Suprapubic skin (tissue), 4 donors: ENCODE data around the gene TDRD9. TPM values are rescaled to one million over a fixed set of nuclear protein-coding genes. Genes with fewer than 3 reads are reported as not detected.

ENCODE experiments used
- DNase-seq, 2 donors: peaks; one replicate each; pipeline ENCODE4 v3.0.0-alpha.2; 2019; ENCODE audit warnings: low spot score in 2 of 2
- H3K27ac ChIP-seq: fragments of 200-600 bp; sonication (generic); one replicate; pipeline ENCODE4 v1.5.1; 2019
- H3K27me3 ChIP-seq: fragments of 200-600 bp; sonication (generic); one replicate; pipeline ENCODE4 v1.5.1; 2019
- H3K36me3 ChIP-seq: fragments of 200-600 bp; sonication (generic); one replicate; pipeline ENCODE4 v1.5.1; 2019
- H3K4me1 ChIP-seq: fragments of 200-600 bp; sonication (generic); one replicate; pipeline ENCODE4 v1.5.1; 2019
- H3K4me3 ChIP-seq: fragments of 200-600 bp; sonication (generic); one replicate; pipeline ENCODE4 v1.5.1; 2019; ENCODE audit warnings: mild to moderate bottlenecking
- H3K9me3 ChIP-seq: fragments of 200-600 bp; sonication (generic); one replicate; pipeline ENCODE4 v1.5.1; 2019
- EP300 ChIP-seq: sonication (generic); formaldehyde crosslinking; IDR thresholded peaks from one replicate; pipeline ENCODE4 v1.6.1; 2017; ENCODE audit warnings: antibody characterized with exemption
- POLR2A ChIP-seq, 2 donors: fragments of 450-650 bp; IDR thresholded peaks; one replicate each; pipeline ENCODE4 v1.6.1; 2017; ENCODE audit warnings: antibody characterized with exemption in 2 of 2, mild to moderate bottlenecking in 2 of 2, moderate library complexity in 2 of 2
- POLR2AphosphoS5 ChIP-seq, 3 donors: sonication (generic); formaldehyde crosslinking; IDR thresholded peaks; one replicate each; pipeline ENCODE4 v1.6.1; 2017; ENCODE audit warnings: antibody characterized with exemption in 3 of 3
- WGBS: methylation state at CpG from one replicate; pipeline ENCODE4 v1.1.5; 2018; 5-methylcytosine and 5-hydroxymethylcytosine counted together
- total RNA-seq, 4 donors: library from RNA; depleted of rRNA; stranded (reverse); fragments of >200 nt; gene quantifications; one replicate each; pipeline ENCODE4 v1.1.0, GENCODE V29; 2016
- TF ChIP-seq, protein P1 (sequence below), 2 donors: fragments of 200-600 bp in 1 of 2; fragments of 450-650 bp in 1 of 2; sonication (generic) in 1 of 2; IDR thresholded peaks; one replicate each; pipeline ENCODE4 v1.5.1; 2016 to 2019; ENCODE audit warnings: antibody characterized with exemption in 2 of 2, mild to moderate bottlenecking in 1 of 2, moderate library complexity in 1 of 2

TDRD9 gene
- total RNA-seq, 4 donors from 2014 or later, result 1.0 to 1.7 TPM; not detected in 2

DNA sequence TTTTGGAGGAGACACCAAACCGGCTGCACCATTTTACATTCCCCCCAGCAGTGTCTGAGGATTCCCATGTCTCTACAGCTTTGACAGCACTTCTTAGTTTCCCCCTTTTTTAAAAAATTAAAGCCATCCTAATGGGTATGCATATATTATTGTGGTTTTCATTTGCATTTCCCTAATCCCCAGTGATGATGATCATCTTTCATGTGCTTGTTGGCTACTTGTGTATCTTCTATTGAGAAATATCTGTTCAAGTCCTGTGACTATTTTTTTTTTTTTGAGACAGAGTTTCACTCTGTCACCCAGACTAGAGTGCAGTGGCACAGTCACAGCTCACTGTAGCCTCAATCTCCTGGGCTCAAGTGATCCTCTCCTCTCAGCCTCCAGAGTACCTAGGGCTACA is 134.0 kb downstream of the TDRD9 start:
- no peak overlapping the region for H3K4me3 ChIP-seq
- H3K36me3 ChIP-seq, result no peaks in the 10 kb centered on the region
- H3K4me1 ChIP-seq, result no peaks in the 10 kb centered on the region
- H3K27ac ChIP-seq, result no peak overlapping the region
- TF ChIP-seq, protein P1, sequence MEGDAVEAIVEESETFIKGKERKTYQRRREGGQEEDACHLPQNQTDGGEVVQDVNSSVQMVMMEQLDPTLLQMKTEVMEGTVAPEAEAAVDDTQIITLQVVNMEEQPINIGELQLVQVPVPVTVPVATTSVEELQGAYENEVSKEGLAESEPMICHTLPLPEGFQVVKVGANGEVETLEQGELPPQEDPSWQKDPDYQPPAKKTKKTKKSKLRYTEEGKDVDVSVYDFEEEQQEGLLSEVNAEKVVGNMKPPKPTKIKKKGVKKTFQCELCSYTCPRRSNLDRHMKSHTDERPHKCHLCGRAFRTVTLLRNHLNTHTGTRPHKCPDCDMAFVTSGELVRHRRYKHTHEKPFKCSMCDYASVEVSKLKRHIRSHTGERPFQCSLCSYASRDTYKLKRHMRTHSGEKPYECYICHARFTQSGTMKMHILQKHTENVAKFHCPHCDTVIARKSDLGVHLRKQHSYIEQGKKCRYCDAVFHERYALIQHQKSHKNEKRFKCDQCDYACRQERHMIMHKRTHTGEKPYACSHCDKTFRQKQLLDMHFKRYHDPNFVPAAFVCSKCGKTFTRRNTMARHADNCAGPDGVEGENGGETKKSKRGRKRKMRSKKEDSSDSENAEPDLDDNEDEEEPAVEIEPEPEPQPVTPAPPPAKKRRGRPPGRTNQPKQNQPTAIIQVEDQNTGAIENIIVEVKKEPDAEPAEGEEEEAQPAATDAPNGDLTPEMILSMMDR (IDR thresholded peaks at IDR 0.05), result no peak
- TF ChIP-seq EP300 (no peak), POLR2AphosphoS5 (IDR thresholded peaks at IDR 0.05) (no peak), POLR2A (IDR thresholded peaks at IDR 0.05) (no peak)
- 100% methylated on average over 1 of the region's 1 CpG for WGBS
- H3K9me3 ChIP-seq, result peaks cover 3% of the 10 kb centered on the region
- no peak for DNase-seq
- H3K27me3 ChIP-seq, result peaks cover 20% of the 10 kb centered on the region

DNA sequence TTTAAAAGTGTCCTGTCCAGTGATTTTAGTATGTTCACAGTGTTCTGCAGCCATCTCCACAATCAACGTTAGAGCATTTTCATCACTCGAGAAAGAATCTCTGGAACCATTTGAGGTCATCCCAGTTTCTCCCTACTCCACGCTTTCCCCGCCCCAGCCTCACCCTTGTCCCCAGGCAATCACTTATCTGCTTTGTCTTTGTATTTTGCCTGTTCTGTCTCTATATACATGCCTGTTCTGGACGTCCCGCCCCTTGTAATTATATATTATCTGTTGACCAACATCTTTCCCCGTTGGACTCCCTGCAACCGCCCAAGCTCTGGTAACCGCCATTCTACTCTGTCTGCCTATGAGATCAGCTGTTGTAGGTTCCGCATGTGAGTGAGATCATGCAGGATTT is 135.7 kb downstream of the TDRD9 start:
- Histone ChIP-seq H3K4me1 (no peaks in the 10 kb centered on the region), H3K27ac (no peak overlapping the region), H3K4me3 (no peak overlapping the region), H3K36me3 (no peaks in the 10 kb centered on the region), H3K27me3 (peaks cover 33% of the 10 kb centered on the region), H3K9me3 (peaks cover 3% of the 10 kb centered on the region)
- TF ChIP-seq POLR2A (IDR thresholded peaks at IDR 0.05), result no peak
- no peak for TF ChIP-seq POLR2AphosphoS5 (IDR thresholded peaks at IDR 0.05)
- TF ChIP-seq EP300, result no peak
- TF ChIP-seq, protein P1 (IDR thresholded peaks at IDR 0.05), result no peak
- WGBS, result 68% methylated on average over 9 of the region's 10 CpGs
- DNase-seq, result no peak

GRCh38 chr14:104066279-104066678 is 138.0 kb downstream of the TDRD9 start:
- Histone ChIP-seq H3K27ac (no peak overlapping the region), H3K4me3 (no peak overlapping the region), H3K27me3 (peaks cover 50% of the 10 kb centered on the region), H3K36me3 (no peaks in the 10 kb centered on the region), H3K4me1 (no peaks in the 10 kb centered on the region), H3K9me3 (peaks cover 3% of the 10 kb centered on the region)
- 87% methylated on average over 3 of the region's 5 CpGs for WGBS
- DNase-seq, result no peak
- TF ChIP-seq POLR2A (IDR thresholded peaks at IDR 0.05) (no peak), POLR2AphosphoS5 (IDR thresholded peaks at IDR 0.05) (no peak), EP300 (no peak)
- TF ChIP-seq, protein P1 (IDR thresholded peaks at IDR 0.05), result no peak

DNA sequence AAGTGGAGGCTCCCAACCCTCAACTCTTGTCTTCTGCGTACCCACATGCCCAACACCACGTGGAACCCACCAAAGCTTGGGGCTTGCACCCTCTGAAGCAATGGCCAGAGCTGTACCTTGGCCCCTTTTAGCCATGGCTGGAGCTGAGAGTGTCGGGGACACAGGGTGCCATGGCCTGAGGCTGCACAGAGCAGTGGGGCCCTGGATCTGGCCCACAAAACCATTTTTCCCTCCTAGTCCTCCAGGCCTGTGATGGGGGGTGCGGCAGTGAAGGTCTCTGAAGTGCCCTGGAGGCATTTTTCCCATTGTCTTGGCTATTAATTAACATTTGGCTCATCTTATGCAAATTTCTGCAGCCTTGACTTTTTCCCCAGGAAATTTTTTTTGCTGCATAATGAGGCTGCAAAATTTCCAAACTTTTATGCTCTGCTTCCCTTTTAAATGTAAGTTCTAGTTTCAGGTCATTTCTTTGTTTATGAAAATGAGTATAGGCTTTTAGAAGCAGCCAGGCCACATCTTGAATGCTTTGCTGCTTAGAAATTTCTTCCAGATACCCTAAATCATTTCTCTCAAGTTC is 138.6 kb downstream of the TDRD9 start:
- H3K27me3 ChIP-seq, result peaks cover 50% of the 10 kb centered on the region
- 72% methylated on average over 4 of the region's 4 CpGs for WGBS

GRCh38 chr14:104069541-104069940 is 141.3 kb downstream of the TDRD9 start:
- Histone ChIP-seq H3K27me3 (peaks cover 51% of the 10 kb centered on the region), H3K4me1 (no peaks in the 10 kb centered on the region), H3K36me3 (no peaks in the 10 kb centered on the region), H3K27ac (no peak overlapping the region), H3K4me3 (no peak overlapping the region), H3K9me3 (peaks cover 3% of the 10 kb centered on the region)
- TF ChIP-seq, protein P1 (IDR thresholded peaks at IDR 0.05), result no peak
- TF ChIP-seq EP300 (no peak), POLR2AphosphoS5 (IDR thresholded peaks at IDR 0.05) (no peak), POLR2A (IDR thresholded peaks at IDR 0.05) (no peak)
- 75% methylated on average over 7 of the region's 7 CpGs for WGBS
- DNase-seq, result no peak

More for the DNA sequence above, 138.6 kb downstream of the TDRD9 start:
- Histone ChIP-seq H3K27ac (no peak overlapping the region), H3K4me1 (no peaks in the 10 kb centered on the region), H3K4me3 (no peak overlapping the region), H3K36me3 (no peaks in the 10 kb centered on the region), H3K9me3 (peaks cover 3% of the 10 kb centered on the region)
- TF ChIP-seq EP300, result no peak
- TF ChIP-seq POLR2A (IDR thresholded peaks at IDR 0.05), result no peak
- TF ChIP-seq, protein P1 (IDR thresholded peaks at IDR 0.05), result no peak
- no peak for TF ChIP-seq POLR2AphosphoS5 (IDR thresholded peaks at IDR 0.05)
- DNase-seq, result no peak
